Nucleus accumbens (tissue), 56 donors: ENCODE data around the gene RBM39.
"Not testable (repeated sequence)": the region's sequence is repeated elsewhere in the genome, so short reads cannot be mapped to it uniquely, and the experiment has no call there.

Experiments
- DNase-seq, 56 donors: peaks; one replicate each; lab custom pipeline; 2025; lab: John Stamatoyannopoulos, UW

Gene RBM39

GRCh38 chr20:35729836-35730582, 12.1 kb downstream of the RBM39 start:
- DNase-seq, result no peak

- DNase-seq, result no peak
Measured at GRCh38 chr20:35729283-35729807, 12.7 kb downstream of the RBM39 start.

- DNase-seq, result no peak
Measured at GRCh38 chr20:35726842-35727711, 15.0 kb downstream of the RBM39 start.

DNA sequence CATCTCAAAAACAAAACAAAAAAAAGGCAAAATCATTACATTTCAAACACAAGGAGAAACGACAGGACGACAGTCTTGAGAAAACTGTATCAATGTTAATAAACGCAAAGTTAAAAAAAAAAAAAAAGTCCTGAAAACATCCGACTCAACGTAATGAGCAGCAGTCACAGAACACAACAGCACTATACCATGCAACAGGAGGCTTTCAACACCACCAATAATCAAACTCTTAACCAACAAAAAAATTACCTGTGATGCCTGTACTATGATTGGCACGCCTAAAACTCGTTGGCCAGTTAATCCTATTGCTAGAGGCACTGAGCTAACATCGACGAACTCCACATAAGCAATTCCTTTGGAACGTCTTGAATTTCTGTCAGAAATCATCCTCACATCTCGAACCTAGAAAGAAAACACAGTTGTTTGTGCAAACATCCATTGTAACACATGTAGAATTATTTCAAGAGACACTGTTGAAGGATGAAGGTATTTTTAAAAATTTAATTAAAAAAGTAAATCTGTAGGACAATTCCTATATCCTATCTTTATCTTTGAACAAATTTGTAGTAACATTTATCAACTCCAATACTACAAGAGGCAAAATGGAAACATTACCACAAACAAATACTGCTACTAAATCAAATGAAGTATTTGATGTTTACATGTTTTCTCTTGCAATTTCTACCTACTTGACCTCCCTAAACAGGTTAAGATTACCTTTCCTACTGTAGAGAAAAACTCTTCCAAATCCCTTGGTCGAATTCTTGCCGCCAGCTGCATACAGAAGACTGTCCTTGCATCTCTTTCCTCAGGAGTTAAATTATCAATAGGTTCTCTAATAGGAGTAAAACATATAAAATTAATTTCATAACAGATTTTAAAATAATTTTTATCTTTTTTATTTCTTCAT, 17.5 kb downstream of the RBM39 start:
- no peak for DNase-seq

GRCh38 chr20:35723652-35724320, 18.3 kb downstream of the RBM39 start:
- DNase-seq, result not testable (repeated sequence)

- not testable (repeated sequence) for DNase-seq
Measured at GRCh38 chr20:35723275-35723639, 18.8 kb downstream of the RBM39 start.

GRCh38 chr20:35721621-35722020, 20.4 kb downstream of the RBM39 start:
- no peak for DNase-seq

GRCh38 chr20:35721219-35721618, 20.8 kb downstream of the RBM39 start:
- no peak for DNase-seq

GRCh38 chr20:35720165-35721123, 21.6 kb downstream of the RBM39 start:
- DNase-seq, result no peak

- DNase-seq, result no peak
Measured at GRCh38 chr20:35719717-35720116, 22.3 kb downstream of the RBM39 start.

- no peak for DNase-seq
Measured at GRCh38 chr20:35718972-35719635, 23.0 kb downstream of the RBM39 start.

DNA sequence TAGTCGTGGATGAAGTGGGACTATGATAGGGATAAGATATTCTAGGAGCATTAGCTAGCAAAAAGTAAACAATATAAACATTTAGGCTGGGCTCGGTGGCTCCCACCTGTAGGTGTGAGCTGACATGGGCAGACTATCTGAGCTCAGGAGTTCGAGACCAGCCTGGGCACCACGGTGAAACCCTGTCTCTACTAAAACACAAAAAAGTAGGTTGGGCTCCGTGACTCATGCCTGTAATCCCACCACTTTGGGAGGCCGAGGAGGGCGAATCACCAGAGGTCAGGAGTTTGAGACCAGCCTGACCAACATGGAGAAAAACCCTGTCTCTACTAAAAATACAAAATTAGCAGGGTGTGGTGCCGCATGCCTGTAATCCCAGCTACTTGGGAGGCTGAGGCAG, 23.7 kb downstream of the RBM39 start:
- DNase-seq, result not testable (repeated sequence)

- no peak for DNase-seq
Measured at GRCh38 chr20:35716330-35716729, 25.7 kb downstream of the RBM39 start.

GRCh38 chr20:35715652-35716051, 26.4 kb downstream of the RBM39 start:
- no peak for DNase-seq

- DNase-seq, result no peak
Measured at GRCh38 chr20:35714127-35714526, 27.9 kb downstream of the RBM39 start.

DNA sequence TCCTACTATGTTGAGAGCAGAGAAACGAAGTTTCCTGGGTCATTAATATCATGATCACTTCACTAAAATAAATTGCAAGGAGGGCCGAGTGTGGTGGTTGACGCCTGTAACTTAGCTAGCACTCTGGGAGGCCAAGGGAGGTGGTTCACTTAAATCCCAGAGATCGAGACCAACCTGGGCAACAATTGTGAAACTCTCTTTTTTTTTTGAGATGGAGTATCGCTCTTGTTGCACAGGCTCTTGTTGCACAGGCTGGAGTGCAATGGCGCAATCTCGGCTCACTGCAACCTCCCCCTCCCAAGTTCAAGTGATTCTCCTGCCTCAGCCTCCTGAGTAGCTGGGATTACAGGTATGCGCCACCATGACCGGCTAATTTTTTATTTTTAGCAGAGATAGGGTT, 28.9 kb downstream of the RBM39 start:
- not testable (repeated sequence) for DNase-seq

DNA sequence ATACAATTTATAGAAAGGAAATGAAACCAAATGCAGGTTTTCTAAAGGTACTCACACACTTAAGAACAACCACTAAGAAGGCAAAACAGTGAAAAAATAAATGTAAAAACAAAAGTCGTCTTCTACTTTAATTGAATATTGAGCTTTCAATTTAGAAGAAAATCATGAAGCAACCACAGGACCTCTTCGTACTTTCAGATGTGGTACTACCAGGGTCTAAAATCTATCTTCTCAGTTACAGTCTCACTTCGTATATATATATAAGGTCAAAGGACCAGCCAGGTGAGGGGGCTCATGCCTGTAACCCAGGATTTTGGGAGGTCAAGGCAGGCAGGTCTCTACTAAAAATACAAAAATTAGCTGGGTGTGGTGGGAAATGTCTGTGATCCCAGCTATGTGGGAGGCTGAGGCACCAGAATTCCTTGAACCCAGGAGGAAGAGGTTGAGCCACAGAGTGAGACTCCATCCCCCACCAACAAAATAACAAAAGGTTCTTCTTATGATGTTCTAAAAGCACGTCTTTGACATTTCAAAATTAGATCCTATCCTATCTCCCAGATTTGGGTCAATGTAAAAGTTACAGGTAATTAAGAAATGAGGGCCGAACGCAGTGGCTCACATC, 30.4 kb downstream of the RBM39 start:
- no peak for DNase-seq
